ENCODE measurements around the gene ABLIM2.

Gene ABLIM2

GRCh38 chr4:8005033-8005808, 153.4 kb downstream of the ABLIM2 start:
- TF ChIP-seq JUND (IDR thresholded peaks at IDR 0.05; ENCODE audit: low read depth) = no peak
- DNase-seq (ENCODE audit: low read depth in 1 of 2, low spot score in 1 of 2) = no peak
- in situ Hi-C loops (cut with HindIII; ENCODE audit: low pct_unique_long_range_greater_than_20kb, low sequenced_read_pairs) = no loop called here

GRCh38 chr4:8004066-8004465, 154.5 kb downstream of the ABLIM2 start:
- DNase-seq (ENCODE audit: low read depth in 1 of 2, low spot score in 1 of 2) = no peak
- no peak for TF ChIP-seq JUND (IDR thresholded peaks at IDR 0.05; ENCODE audit: low read depth)
- in situ Hi-C loops (cut with HindIII; ENCODE audit: low pct_unique_long_range_greater_than_20kb, low sequenced_read_pairs) = no loop called here

- no peak for DNase-seq (ENCODE audit: low read depth in 1 of 2, low spot score in 1 of 2)
- TF ChIP-seq JUND (IDR thresholded peaks at IDR 0.05; ENCODE audit: low read depth) = no peak
- in situ Hi-C loops (cut with HindIII; ENCODE audit: low pct_unique_long_range_greater_than_20kb, low sequenced_read_pairs) = no loop called here
Observed at GRCh38 chr4:8002525-8003309, 155.9 kb downstream of the ABLIM2 start.

GRCh38 chr4:8001564-8002355, 156.9 kb downstream of the ABLIM2 start:
- no peak for TF ChIP-seq JUND (IDR thresholded peaks at IDR 0.05; ENCODE audit: low read depth)
- in situ Hi-C loops (cut with HindIII; ENCODE audit: low pct_unique_long_range_greater_than_20kb, low sequenced_read_pairs) = no loop called here
- no peak for DNase-seq (ENCODE audit: low read depth in 1 of 2, low spot score in 1 of 2)

- DNase-seq (ENCODE audit: low read depth in 1 of 2, low spot score in 1 of 2) = no peak
- no peak for TF ChIP-seq JUND (IDR thresholded peaks at IDR 0.05; ENCODE audit: low read depth)
- in situ Hi-C loops (cut with HindIII; ENCODE audit: low pct_unique_long_range_greater_than_20kb, low sequenced_read_pairs) = no loop called here
Observed at GRCh38 chr4:8000721-8001491, 157.7 kb downstream of the ABLIM2 start.

- in situ Hi-C loops (cut with HindIII; ENCODE audit: low pct_unique_long_range_greater_than_20kb, low sequenced_read_pairs) = no loop called here
- DNase-seq (ENCODE audit: low read depth in 1 of 2, low spot score in 1 of 2) = no peak
- TF ChIP-seq JUND (IDR thresholded peaks at IDR 0.05; ENCODE audit: low read depth) = no peak
Observed at GRCh38 chr4:8000247-8000646, 158.4 kb downstream of the ABLIM2 start.

GRCh38 chr4:7999695-8000094, 158.9 kb downstream of the ABLIM2 start:
- no peak for DNase-seq (ENCODE audit: low read depth in 1 of 2, low spot score in 1 of 2)
- no peak for TF ChIP-seq JUND (IDR thresholded peaks at IDR 0.05; ENCODE audit: low read depth)
- in situ Hi-C loops (cut with HindIII; ENCODE audit: low pct_unique_long_range_greater_than_20kb, low sequenced_read_pairs) = no loop called here

- in situ Hi-C loops (cut with HindIII; ENCODE audit: low pct_unique_long_range_greater_than_20kb, low sequenced_read_pairs) = no loop called here
- no peak for TF ChIP-seq JUND (IDR thresholded peaks at IDR 0.05; ENCODE audit: low read depth)
- no peak for DNase-seq (ENCODE audit: low read depth in 1 of 2, low spot score in 1 of 2)
Observed at GRCh38 chr4:7999279-7999678, 159.3 kb downstream of the ABLIM2 start.

- TF ChIP-seq JUND (IDR thresholded peaks at IDR 0.05; ENCODE audit: low read depth) = no peak
- in situ Hi-C loops (cut with HindIII; ENCODE audit: low pct_unique_long_range_greater_than_20kb, low sequenced_read_pairs) = no loop called here
- DNase-seq (ENCODE audit: low read depth in 1 of 2, low spot score in 1 of 2) = no peak
Observed at GRCh38 chr4:7998447-7998846, 160.2 kb downstream of the ABLIM2 start.

- no peak for DNase-seq (ENCODE audit: low read depth in 1 of 2, low spot score in 1 of 2)
- TF ChIP-seq JUND (IDR thresholded peaks at IDR 0.05; ENCODE audit: low read depth) = no peak
- in situ Hi-C loops (cut with HindIII; ENCODE audit: low pct_unique_long_range_greater_than_20kb, low sequenced_read_pairs) = no loop called here
Observed at GRCh38 chr4:7995866-7996265, 162.7 kb downstream of the ABLIM2 start.

- no peak for DNase-seq (ENCODE audit: low read depth in 1 of 2, low spot score in 1 of 2)
- in situ Hi-C loops (cut with HindIII; ENCODE audit: low pct_unique_long_range_greater_than_20kb, low sequenced_read_pairs) = no loop called here
- TF ChIP-seq JUND (IDR thresholded peaks at IDR 0.05; ENCODE audit: low read depth) = no peak
Observed at GRCh38 chr4:7995135-7995534, 163.5 kb downstream of the ABLIM2 start.

- in situ Hi-C loops (cut with HindIII; ENCODE audit: low pct_unique_long_range_greater_than_20kb, low sequenced_read_pairs) = no loop called here
- no peak for DNase-seq (ENCODE audit: low read depth in 1 of 2, low spot score in 1 of 2)
- TF ChIP-seq JUND (IDR thresholded peaks at IDR 0.05; ENCODE audit: low read depth) = no peak
Observed at GRCh38 chr4:7993671-7994070, 164.9 kb downstream of the ABLIM2 start.

All from T47D (cell line).